GM12891 (cell line): ENCODE results near the gene SLC18B1.

Experiments
- PAX5 ChIP-seq: IDR thresholded peaks from 2 replicates; pipeline ENCODE4 v1.6.1; 2011; ENCODE audit warnings: low read length, moderate library complexity, mild to moderate bottlenecking; ENCODE audit not compliant: insufficient read depth, severe bottlenecking
- POLR2A ChIP-seq: IDR thresholded peaks from 2 replicates; pipeline ENCODE4 v1.6.1; 2011; ENCODE audit warnings: low read depth, low read length, control low read depth
- POLR2AphosphoS5 ChIP-seq: IDR thresholded peaks from 2 replicates; pipeline ENCODE4 v1.6.1; 2011; ENCODE audit warnings: low read depth, low read length, control low read depth
- SPI1 ChIP-seq: IDR thresholded peaks from 2 replicates; pipeline ENCODE4 v1.6.1; 2011; ENCODE audit warnings: low read depth, low read length, control low read depth
- TAF1 ChIP-seq: IDR thresholded peaks from 2 replicates; pipeline ENCODE4 v1.6.1; 2011; ENCODE audit warnings: low read depth, low read length, control low read depth

DNA sequence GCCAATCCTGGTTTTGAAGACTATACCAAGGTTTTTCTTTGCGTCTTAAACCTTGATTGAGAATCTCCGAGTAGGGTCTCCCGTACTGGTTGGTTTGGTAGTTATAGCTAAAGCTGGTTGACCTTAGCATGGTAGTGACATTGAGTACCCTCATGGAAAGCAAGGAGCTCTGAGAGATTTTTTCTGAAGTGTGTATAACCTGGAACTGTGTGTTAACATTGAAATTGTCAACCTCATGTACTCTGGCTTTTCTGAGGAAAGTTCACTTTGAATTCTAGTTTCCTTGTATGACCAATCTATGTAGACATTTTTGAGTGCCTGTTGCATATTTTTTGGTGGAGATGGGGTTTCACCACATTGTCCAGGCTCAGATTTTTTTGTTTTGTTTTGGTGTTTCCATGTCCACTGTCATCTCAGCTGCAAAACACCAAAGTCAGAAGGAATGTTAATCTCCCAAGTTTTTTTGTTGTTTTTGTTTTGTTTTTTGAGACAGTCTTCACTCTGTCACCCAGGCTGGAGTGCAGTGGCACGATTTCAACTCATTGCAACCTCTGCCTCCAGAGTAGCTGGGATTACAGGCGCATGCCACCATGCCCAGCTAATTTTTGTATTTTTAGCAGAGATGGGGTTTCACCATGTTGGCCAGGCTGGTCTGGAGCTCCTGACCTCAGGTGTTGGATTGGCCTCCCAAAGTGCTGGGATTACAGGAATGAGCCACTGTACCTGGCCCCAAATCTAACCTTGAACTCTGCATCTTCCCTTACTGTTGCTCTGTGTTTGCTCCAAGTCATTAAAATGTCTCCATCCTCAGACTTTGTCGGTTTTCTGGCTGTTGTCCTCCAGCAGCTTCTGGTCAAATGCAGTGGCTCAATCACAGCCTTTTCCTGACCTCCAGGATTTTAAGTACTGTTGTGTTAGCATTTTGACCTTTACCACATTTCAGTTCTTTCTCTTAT, 20.2 kb upstream of the SLC18B1 start:
- TF ChIP-seq POLR2A (0 out of 2 replicates have a peak, but pooled peaks have one; percentile 7), TAF1 (0 out of 2 replicates have a peak, but pooled peaks have one; percentile 21), POLR2AphosphoS5 (peak; percentile 77), SPI1 (no peak), PAX5 (no peak)
